ENCODE measurements around the gene RIN3. TPM values are rescaled to one million over a fixed set of nuclear protein-coding genes. Genes with fewer than 3 reads are reported as not detected.

The RIN3 gene
- total RNA-seq, 1 experiment from 2014 or later, result 1.5 TPM

DNA sequence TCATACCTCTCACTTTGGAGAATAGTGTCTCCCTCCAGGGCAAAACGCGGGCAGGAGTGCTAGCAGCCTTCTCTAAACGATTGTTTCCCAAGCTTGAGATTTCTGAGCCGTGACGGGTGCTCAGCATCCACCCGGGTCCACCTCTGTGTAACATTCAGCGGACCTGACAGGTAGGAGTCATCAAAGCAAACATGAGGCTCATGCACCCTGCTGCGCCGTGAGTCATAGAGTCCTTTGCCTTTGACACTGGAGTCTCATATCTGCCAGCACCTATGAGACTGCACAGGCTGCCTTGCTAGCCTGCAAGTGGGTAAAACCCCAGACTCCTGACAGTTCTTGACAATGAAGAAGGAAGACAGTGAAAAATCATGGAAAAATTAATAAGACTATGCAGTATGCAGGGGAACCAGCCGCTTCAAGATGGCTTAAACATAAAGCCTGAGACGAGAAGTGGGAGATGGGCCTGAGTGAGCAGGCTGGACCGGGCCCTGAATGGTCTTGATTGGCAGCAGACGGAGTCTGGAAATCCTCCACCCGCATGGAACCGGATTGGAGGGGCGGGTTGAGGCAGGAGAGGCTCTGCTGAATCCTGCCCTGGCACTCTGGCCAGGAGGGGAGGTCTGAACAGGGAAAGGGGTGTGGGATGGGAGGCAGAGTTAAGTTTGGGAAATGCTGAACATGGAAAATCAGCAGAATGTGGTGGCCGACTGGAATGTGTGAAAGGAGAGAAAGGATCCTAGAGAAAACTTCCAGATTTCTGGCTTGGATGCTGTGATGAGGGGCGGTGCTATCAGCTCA lies 180.6 kb downstream of the RIN3 start:
- Histone ChIP-seq H4K8ac (replicated peaks; ENCODE audit: insufficient read length, low read depth, low read length) (no peak overlapping the region), H2BK5ac (ENCODE audit: insufficient read length, low read length) (no peak overlapping the region), H2BK120ac (ENCODE audit: low read depth, low read length, poor library complexity, severe bottlenecking) (no peak overlapping the region), H3K4me2 (ENCODE audit: insufficient read depth, insufficient read length, low read length) (no peak overlapping the region), H3K27ac (ENCODE audit: insufficient read length, low read depth, low read length) (no peak overlapping the region), H3K4ac (ENCODE audit: low read depth, low read length) (no peak overlapping the region), H4K91ac (ENCODE audit: insufficient read length, low read depth, low read length) (no peak overlapping the region), H2BK20ac (ENCODE audit: low read depth, low read length, poor library complexity, severe bottlenecking) (no peak overlapping the region), H2AFZ (ENCODE audit: low read length) (no peak overlapping the region), H3T11ph (ENCODE audit: low read length) (no peak overlapping the region), H3K4me1 (ENCODE audit: insufficient read depth, low read length) (no peaks in the 10 kb centered on the region), H3K23me2 (ENCODE audit: insufficient read length, low read depth, low read length, poor library complexity, severe bottlenecking) (no peaks in the 10 kb centered on the region), H3K9me3 (ENCODE audit: control insufficient read depth, low read depth, low read length) (no peaks in the 10 kb centered on the region), H3K18ac (ENCODE audit: insufficient read length, low read depth, low read length) (no peak overlapping the region), H2AK5ac (ENCODE audit: insufficient read length, low read length) (no peak overlapping the region), H3K9ac (ENCODE audit: extremely low read depth, insufficient read length, low read length) (no peak overlapping the region), H3K56ac (ENCODE audit: insufficient read length, low read depth, low read length) (no peak overlapping the region), H3K79me2 (ENCODE audit: insufficient read depth, low read length) (no peaks in the 10 kb centered on the region), H2BK15ac (ENCODE audit: low read depth, low read length) (no peak overlapping the region), H3K79me1 (ENCODE audit: insufficient read depth, low read depth, low read length, poor library complexity, severe bottlenecking) (no peaks in the 10 kb centered on the region), H4K20me1 (ENCODE audit: control insufficient read depth, insufficient read depth, insufficient read length) (no peaks in the 10 kb centered on the region), H3K27me3 (ENCODE audit: insufficient read depth, low read length) (no peaks in the 10 kb centered on the region; the same call in 1 of the 2 replicates), H3K14ac (ENCODE audit: insufficient read depth, low read length) (no peak overlapping the region), H3K23ac (ENCODE audit: insufficient read length, low read depth, low read length) (no peak overlapping the region), H2BK12ac (ENCODE audit: insufficient read length, low read depth, low read length) (no peak overlapping the region), H4K5ac (ENCODE audit: insufficient read length, low read depth, low read length) (no peak overlapping the region)
- no peaks in the 10 kb centered on the region; a peak in 1 of 5 replicates for H3K9me3 Mint-ChIP-seq
- no peak overlapping the region for H3K4me3 Mint-ChIP-seq
- no peak overlapping the region for H3K27ac Mint-ChIP-seq
- no peaks in the 10 kb centered on the region for H3K36me3 Mint-ChIP-seq (ENCODE audit: insufficient read depth in 1 of 3, low read depth in 3 of 3)
- no peak for DNase-seq
- H3K27me3 Mint-ChIP-seq (ENCODE audit: low read depth), result peaks cover 31% of the 10 kb centered on the region
- H3K4me1 Mint-ChIP-seq, result no peaks in the 10 kb centered on the region
- WGBS (ENCODE audit: extremely low coverage, insufficient read length, low lambda C conversion rate), result no CpG with 5 or more reads among the region's 18 CpGs
- TF ChIP-seq, protein P1, sequence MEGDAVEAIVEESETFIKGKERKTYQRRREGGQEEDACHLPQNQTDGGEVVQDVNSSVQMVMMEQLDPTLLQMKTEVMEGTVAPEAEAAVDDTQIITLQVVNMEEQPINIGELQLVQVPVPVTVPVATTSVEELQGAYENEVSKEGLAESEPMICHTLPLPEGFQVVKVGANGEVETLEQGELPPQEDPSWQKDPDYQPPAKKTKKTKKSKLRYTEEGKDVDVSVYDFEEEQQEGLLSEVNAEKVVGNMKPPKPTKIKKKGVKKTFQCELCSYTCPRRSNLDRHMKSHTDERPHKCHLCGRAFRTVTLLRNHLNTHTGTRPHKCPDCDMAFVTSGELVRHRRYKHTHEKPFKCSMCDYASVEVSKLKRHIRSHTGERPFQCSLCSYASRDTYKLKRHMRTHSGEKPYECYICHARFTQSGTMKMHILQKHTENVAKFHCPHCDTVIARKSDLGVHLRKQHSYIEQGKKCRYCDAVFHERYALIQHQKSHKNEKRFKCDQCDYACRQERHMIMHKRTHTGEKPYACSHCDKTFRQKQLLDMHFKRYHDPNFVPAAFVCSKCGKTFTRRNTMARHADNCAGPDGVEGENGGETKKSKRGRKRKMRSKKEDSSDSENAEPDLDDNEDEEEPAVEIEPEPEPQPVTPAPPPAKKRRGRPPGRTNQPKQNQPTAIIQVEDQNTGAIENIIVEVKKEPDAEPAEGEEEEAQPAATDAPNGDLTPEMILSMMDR (conservative IDR thresholded peaks at IDR 0.05), result no peak
